Ovary (tissue), 9 donors: ENCODE results near the gene CDK8. TPM values are rescaled to one million over a fixed set of nuclear protein-coding genes. Genes with fewer than 3 reads are reported as not detected.
"Not testable (repeated sequence)": the region's sequence is repeated elsewhere in the genome, so short reads cannot be mapped to it uniquely, and the experiment has no call there.

Experiments used
- DNase-seq, 5 donors: peaks; one replicate each; pipeline ENCODE4 v3.0.0-alpha.2; 2019 to 2020
- H3K27ac ChIP-seq, 2 donors: fragments of 200-600 bp; one replicate each; pipeline versions ENCODE4 v1.5.1 to v1.8.0; 2019 to 2022
- H3K27me3 ChIP-seq: fragments of 200-600 bp; one replicate; pipeline ENCODE4 v1.8.0; 2022
- H3K36me3 ChIP-seq: fragments of 200-600 bp; sonication (generic); one replicate; pipeline ENCODE4 v1.5.1; 2019
- H3K4me1 ChIP-seq: one replicate; pipeline ENCODE4 v1.8.1; 2013; ENCODE audit warnings: mild to moderate bottlenecking, moderate library complexity; ENCODE audit not compliant: insufficient read depth
- H3K4me3 ChIP-seq: fragments of 200-600 bp; sonication (generic); one replicate; pipeline ENCODE4 v1.5.1; 2017
- H3K9me3 ChIP-seq, 2 donors: fragments of 200-600 bp in 1 of 2; sonication (generic) in 1 of 2; one replicate each; pipeline versions ENCODE4 v1.5.1 to v1.8.1; 2013 to 2019; ENCODE audit warnings: mild to moderate bottlenecking in 1 of 2, moderate library complexity in 1 of 2
- CTCF ChIP-seq, 3 donors: fragments of 450-650 bp in 2 of 3; fragments of 200-600 bp in 1 of 3; IDR thresholded peaks; one replicate each; pipeline versions ENCODE4 v1.5.1 to v1.8.0; 2016 to 2022; ENCODE audit warnings: antibody characterized with exemption in 3 of 3, mild to moderate bottlenecking in 1 of 3
- EP300 ChIP-seq: sonication (generic); formaldehyde crosslinking; IDR thresholded peaks from one replicate; pipeline ENCODE4 v1.6.1; 2017; ENCODE audit warnings: antibody characterized with exemption
- POLR2A ChIP-seq: fragments of 450-650 bp; IDR thresholded peaks from one replicate; pipeline ENCODE4 v1.6.1; 2017; ENCODE audit warnings: antibody characterized with exemption, mild to moderate bottlenecking, moderate library complexity
- WGBS, 3 donors: extraction: QIAGEN DNeasy Blood & Tissue Kit in 1 of 3; methylation state at CpG; one replicate each; pipeline versions ENCODE4 v1.1.5 to v1.1.7; 2013 to 2017; 5-methylcytosine and 5-hydroxymethylcytosine counted together
- intact Hi-C, 4 donors: fragments of 100-400 bp; cut with DNase I; formaldehyde crosslinking; loops; one replicate each; pipeline versions ENCODE4 v1.11.0 to v1.15.1; 2022 to 2023
- polyA plus RNA-seq, 2 donors: library from polyadenylated mRNA; stranded (reverse); fragments of 200-250 nt in 1 of 2; fragments of 350-450 nt in 1 of 2; fragmentation: Illumina TruSeq in 1 of 2; extraction: RNeasy Lipid Tissue Mini Kit (QIAGEN cat#74804) in 1 of 2; gene quantifications; one replicate each; pipeline ENCODE4 v1.2.3, GENCODE V29; 2013 to 2014
- total RNA-seq, 7 donors: library from RNA; depleted of rRNA in 2 of 7; stranded (reverse); fragments of >200 nt in 2 of 7; fragmentation: NEBNext Ultra II Directional in 3 of 7; extraction: Animal tissue kit (Norgen Biotek cat#: 25700) in 3 of 7; gene quantifications; one replicate each; pipeline versions ENCODE4 v1.1.0 to v1.2.4, GENCODE V29; 2016 to 2023
- donor health status: DM: no; HTN: no; CAD: no; lungs with moderate emphysema.
- donor health status: DM: no; HTN: no; CAD: no.
- donor health status: Bipolar disorder and iron deficiency.
- donor health status: DM: yes; HTN: yes; CAD: no.
- donor health status: DM: no; HTN: no; CAD: no.
- donor health status: DM: yes; HTN: yes; CAD: no.

CDK8 gene
- total and polyA plus RNA-seq, 9 donors, result 5.2 to 11.6 (median 8.3) TPM

DNA sequence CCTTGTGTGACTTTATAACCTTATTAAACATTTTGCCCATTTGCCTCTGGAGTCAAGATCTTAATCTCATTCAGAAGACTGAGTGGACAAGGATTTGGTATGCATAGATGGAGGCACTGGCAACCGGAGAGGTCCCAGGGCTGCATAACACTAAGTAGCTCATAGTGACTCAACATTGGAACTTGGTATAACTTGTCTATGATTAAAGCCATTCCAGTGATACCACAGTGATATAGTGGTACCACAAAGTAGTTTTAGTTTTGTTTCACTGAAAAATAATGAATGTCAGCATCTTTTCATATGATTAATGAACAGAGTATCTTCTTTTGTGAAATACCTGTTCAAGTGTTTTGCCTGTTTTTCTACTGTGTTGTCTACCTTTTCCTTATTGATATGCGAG is 26.4 kb downstream of the CDK8 start:
- Histone ChIP-seq H3K4me1 (no peaks in the 10 kb centered on the region), H3K9me3 (no peaks in the 10 kb centered on the region), H3K36me3 (no peaks in the 10 kb centered on the region), H3K27me3 (no peaks in the 10 kb centered on the region), H3K27ac (no peak overlapping the region), H3K4me3 (no peak overlapping the region)
- WGBS, 3 donors, result 94 to 98% (median 96%) methylated on average over 2 of the region's 2 CpGs
- no peak for DNase-seq
- no peak for TF ChIP-seq EP300
- no peak for TF ChIP-seq POLR2A
- TF ChIP-seq CTCF (IDR thresholded peaks at IDR 0.05), result no peak
- intact Hi-C loops, result no loop called here

DNA sequence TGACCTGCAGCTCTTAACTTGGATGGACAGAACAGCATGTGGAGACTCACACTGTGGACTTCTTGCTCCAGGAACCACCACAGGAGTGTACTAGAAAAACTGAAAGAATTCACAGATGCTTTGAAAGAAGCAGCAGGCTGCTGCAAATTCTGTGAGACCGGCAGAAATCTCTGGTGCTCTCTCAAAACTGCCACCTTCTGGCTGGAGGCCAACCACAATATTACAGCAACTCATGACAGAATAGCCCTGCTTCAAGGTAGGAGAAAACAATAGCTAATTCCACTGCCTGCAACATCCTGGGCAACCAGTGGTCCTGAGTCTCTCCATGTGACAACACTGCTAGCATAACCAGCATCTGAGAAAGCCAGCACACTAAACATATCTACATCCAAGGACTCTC is 26.9 kb downstream of the CDK8 start:
- Histone ChIP-seq H3K4me3 (no peak overlapping the region), H3K27me3 (no peaks in the 10 kb centered on the region), H3K4me1 (no peaks in the 10 kb centered on the region), H3K9me3 (no peaks in the 10 kb centered on the region), H3K27ac (no peak overlapping the region), H3K36me3 (no peaks in the 10 kb centered on the region)
- intact Hi-C loops, result no loop called here
- DNase-seq, result no peak
- WGBS, 3 donors, result 77 to 91% (median 88%) methylated on average over 1 of the region's 1 CpG
- no peak for TF ChIP-seq POLR2A

GRCh38 chr13:26285911-26286310 is 32.0 kb downstream of the CDK8 start:
- H3K4me1 ChIP-seq, DNase-seq, intact Hi-C loops, H3K9me3 ChIP-seq, H3K27me3 ChIP-seq, H3K4me3 ChIP-seq, H3K36me3 ChIP-seq, H3K27ac ChIP-seq: not testable (repeated sequence)
- WGBS, 3 donors, result 46 to 49% (median 48%) methylated on average over 2 of the region's 2 CpGs

- H3K9me3 ChIP-seq, DNase-seq, H3K27ac ChIP-seq, H3K27me3 ChIP-seq, intact Hi-C loops, H3K4me3 ChIP-seq, H3K36me3 ChIP-seq, H3K4me1 ChIP-seq: not testable (repeated sequence)
- WGBS, 3 donors, result 92 to 95% (median 93%) methylated on average over 7 of the region's 7 CpGs
Observed at GRCh38 chr13:26288838-26289237, 34.9 kb downstream of the CDK8 start.

- intact Hi-C loops, result no loop called here
- DNase-seq, result no peak
- Histone ChIP-seq H3K4me1 (peaks cover 2% of the 10 kb centered on the region), H3K27me3 (no peaks in the 10 kb centered on the region), H3K4me3 (no peak overlapping the region), H3K9me3 (no peaks in the 10 kb centered on the region), H3K27ac (no peak overlapping the region), H3K36me3 (no peaks in the 10 kb centered on the region)
- no peak for TF ChIP-seq POLR2A
- TF ChIP-seq CTCF (IDR thresholded peaks at IDR 0.05), result no peak
- TF ChIP-seq EP300, result no peak
- WGBS, 3 donors, result 88 to 93% (median 92%) methylated on average over 6 of the region's 6 CpGs
Observed at GRCh38 chr13:26295812-26296211, 41.9 kb downstream of the CDK8 start.

DNA sequence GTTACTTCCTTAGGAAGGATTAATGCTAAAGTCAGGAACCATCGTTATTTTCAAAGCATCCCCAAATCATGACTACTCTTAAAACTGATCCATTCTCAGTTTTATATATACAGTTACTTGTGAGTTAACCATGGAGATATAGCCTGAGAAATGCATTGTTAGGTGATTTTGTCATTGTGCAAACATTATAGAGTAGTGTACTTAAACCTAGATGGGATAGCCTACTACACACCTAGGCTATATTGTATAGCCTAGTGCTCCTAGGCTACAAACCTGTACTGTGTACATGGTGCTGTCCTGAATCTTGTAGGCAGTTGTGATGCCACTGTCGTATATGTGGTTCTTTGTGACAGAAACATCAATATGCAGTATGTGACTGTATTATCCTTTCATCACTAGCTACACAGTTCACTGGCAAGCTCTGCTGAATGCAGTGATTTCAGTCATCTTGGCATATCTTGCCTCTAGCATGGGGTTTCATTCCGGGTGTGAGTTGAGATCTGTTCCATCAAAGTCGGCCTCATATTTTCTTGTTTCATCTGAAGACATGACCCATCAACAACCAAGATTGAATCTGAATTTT is 45.3 kb downstream of the CDK8 start:
- DNase-seq, result no peak
- Histone ChIP-seq H3K27me3 (no peaks in the 10 kb centered on the region), H3K27ac (no peak overlapping the region), H3K9me3 (no peaks in the 10 kb centered on the region), H3K4me1 (peaks cover 2% of the 10 kb centered on the region), H3K36me3 (no peaks in the 10 kb centered on the region), H3K4me3 (no peak overlapping the region)
- 94 to 96% (median 95%) methylated on average over 4 of the region's 4 CpGs for WGBS, 3 donors
- no peak for TF ChIP-seq POLR2A
- no peak for TF ChIP-seq CTCF (IDR thresholded peaks at IDR 0.05)
- TF ChIP-seq EP300, result no peak
- intact Hi-C loops, result no loop called here
